ENCODE data around the gene GPER1.
A peak's percentile ranks its signal among the peaks of the same experiment; 100 is the strongest.

Gene GPER1

DNA sequence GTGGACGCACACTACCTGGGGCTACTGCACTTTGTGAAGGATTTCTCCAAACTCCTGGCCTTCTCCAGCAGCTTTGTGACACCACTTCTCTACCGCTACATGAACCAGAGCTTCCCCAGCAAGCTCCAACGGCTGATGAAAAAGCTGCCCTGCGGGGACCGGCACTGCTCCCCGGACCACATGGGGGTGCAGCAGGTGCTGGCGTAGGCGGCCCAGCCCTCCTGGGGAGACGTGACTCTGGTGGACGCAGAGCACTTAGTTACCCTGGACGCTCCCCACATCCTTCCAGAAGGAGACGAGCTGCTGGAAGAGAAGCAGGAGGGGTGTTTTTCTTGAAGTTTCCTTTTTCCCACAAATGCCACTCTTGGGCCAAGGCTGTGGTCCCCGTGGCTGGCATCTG lies 29.6 kb upstream of the GPER1 start:
- ChIA-PET POLR2A (interaction anchor here (0.5 kb wide), 1 partner anchor 167 kb away, joined by 3 read pairs; no protein-coding TSS in a partner anchor), CTCF (interaction anchor here (1.3 to 20.3 kb wide), 4 partner anchors 12 to 84 kb away, joined by 3 to 391 read pairs (median 19); partner anchors contain the start of gene GPR146)
- DNase-seq (ENCODE audit: extremely low spot score), result no peak

GRCh38 chr7:1058821-1059199 lies 29.1 kb upstream of the GPER1 start:
- ChIA-PET CTCF (interaction anchor here (1.3 to 20.3 kb wide), 4 partner anchors 13 to 84 kb away, joined by 3 to 391 read pairs (median 19); partner anchors contain the start of gene GPR146), POLR2A (no interaction called here)
- no peak for DNase-seq (ENCODE audit: extremely low spot score)
- TF ChIP-seq, protein P1, sequence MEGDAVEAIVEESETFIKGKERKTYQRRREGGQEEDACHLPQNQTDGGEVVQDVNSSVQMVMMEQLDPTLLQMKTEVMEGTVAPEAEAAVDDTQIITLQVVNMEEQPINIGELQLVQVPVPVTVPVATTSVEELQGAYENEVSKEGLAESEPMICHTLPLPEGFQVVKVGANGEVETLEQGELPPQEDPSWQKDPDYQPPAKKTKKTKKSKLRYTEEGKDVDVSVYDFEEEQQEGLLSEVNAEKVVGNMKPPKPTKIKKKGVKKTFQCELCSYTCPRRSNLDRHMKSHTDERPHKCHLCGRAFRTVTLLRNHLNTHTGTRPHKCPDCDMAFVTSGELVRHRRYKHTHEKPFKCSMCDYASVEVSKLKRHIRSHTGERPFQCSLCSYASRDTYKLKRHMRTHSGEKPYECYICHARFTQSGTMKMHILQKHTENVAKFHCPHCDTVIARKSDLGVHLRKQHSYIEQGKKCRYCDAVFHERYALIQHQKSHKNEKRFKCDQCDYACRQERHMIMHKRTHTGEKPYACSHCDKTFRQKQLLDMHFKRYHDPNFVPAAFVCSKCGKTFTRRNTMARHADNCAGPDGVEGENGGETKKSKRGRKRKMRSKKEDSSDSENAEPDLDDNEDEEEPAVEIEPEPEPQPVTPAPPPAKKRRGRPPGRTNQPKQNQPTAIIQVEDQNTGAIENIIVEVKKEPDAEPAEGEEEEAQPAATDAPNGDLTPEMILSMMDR (IDR thresholded peaks at IDR 0.05; ENCODE audit: control extremely low read depth, extremely low read depth, low read depth, missing control alignments), result no peak

More for the DNA sequence above, 29.6 kb upstream of the GPER1 start:
- TF ChIP-seq, protein P1 (IDR thresholded peaks at IDR 0.05; ENCODE audit: control extremely low read depth, extremely low read depth, low read depth, missing control alignments), result no peak

DNA sequence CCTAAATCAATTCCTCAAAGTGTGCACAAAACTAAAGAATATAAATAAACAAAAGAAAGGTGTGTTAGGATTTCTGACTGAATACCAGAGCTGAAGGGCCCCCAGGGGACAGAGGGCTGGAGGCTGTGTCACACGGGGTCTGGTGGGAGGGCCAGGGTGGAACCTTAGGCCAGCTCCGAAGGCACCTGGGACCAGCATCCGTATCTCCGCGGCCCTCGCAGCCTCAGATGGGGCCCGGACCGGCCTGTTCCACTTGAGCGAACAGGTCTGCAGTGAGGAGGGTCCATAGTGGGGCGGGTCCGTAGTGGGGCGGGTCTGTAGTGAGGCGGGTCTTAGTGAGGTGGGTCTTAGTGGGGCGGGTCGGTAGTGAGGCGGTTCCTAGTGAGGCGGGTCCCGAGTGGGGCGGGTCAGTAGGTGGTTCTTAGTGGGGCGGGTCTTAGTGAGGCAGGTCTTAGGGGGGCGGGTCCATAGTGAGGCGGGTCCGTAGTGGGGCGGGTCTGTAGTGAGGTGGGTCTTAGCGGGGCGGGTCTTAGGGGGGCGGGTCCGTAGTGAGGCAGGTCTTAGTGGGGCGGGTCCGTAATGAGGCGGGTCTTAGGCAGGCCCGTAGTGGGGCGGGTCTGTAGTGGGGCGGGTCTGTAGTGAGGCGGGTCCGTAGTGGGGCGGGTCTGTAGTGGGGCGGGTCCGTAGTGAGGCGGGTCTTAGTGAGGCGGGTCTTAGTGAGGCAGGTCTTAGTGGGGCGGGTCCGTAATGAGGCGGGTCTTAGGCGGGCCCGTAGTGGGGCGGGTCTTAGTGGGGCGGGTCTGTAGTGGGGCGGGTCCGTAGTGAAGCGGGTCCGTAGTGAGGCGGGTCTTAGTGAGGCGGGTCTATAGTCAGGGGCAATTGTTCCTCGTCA lies 28.5 kb upstream of the GPER1 start:
- ChIA-PET POLR2A (no interaction called here), CTCF (interaction anchor here (0.8 to 20.3 kb wide), 6 partner anchors 10 to 117 kb away, joined by 3 to 391 read pairs (median 7); partner anchors contain the start of gene GPR146)
- TF ChIP-seq, protein P1 (IDR thresholded peaks at IDR 0.05; ENCODE audit: control extremely low read depth, extremely low read depth, low read depth, missing control alignments), result no peak
- peak; percentile 61 for DNase-seq (ENCODE audit: extremely low spot score)

GRCh38 chr7:1060315-1061072 lies 27.4 kb upstream of the GPER1 start:
- ChIA-PET CTCF (interaction anchor here (0.7 to 20.3 kb wide), 10 partner anchors 11 to 116 kb away, joined by 3 to 391 read pairs (median 4); partner anchors contain the start of gene GPR146), POLR2A (no interaction called here)
- TF ChIP-seq, protein P1 (IDR thresholded peaks at IDR 0.05; ENCODE audit: control extremely low read depth, extremely low read depth, low read depth, missing control alignments), result no peak
- DNase-seq (ENCODE audit: extremely low spot score), result no peak

DNA sequence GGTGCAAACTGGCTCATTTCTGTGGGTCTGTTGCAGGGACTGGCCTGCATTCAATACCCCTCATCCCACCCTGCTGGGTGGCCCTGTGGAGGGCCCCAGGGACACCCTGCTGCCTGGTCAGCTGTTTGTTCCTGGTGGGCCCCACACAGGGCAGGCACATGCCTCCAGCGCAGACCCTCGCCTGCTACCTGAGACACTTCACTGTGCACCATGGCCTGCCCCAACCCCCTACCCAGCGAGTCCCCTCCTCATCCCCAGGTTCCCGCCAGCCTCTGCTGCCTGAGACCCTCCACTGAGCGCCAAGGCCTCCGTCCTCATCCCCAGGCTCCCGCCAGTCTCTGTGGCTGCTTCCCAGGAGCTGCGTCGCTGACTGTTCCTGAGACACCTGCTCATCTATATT lies 26.7 kb upstream of the GPER1 start:
- CTCF ChIA-PET, result interaction anchor here (0.7 to 20.3 kb wide), 8 partner anchors 11 to 115 kb away, joined by 3 to 391 read pairs (median 6); partner anchors contain the start of gene GPR146
- TF ChIP-seq, protein P1 (IDR thresholded peaks at IDR 0.05; ENCODE audit: control extremely low read depth, extremely low read depth, low read depth, missing control alignments), result no peak
- POLR2A ChIA-PET, result no interaction called here
- DNase-seq (ENCODE audit: extremely low spot score), result no peak
